Measurements from ENCODE around the gene NADK2. TPM values are rescaled to one million over a fixed set of nuclear protein-coding genes. Genes with fewer than 3 reads are reported as not detected.
A peak's percentile ranks its signal among the peaks of the same experiment; 100 is the strongest.

NADK2 gene
- total RNA-seq, 1 donor from 2014 or later: 26.4 TPM

GRCh38 chr5:36222620-36223019 is 19.1 kb downstream of the NADK2 start:
- Mint-ChIP-seq H3K27ac (ENCODE audit: unreplicated experiment) (no peak overlapping the region), H3K36me3 (ENCODE audit: unreplicated experiment) (peaks cover 12% of the 10 kb centered on the region), H3K9me3 (ENCODE audit: unreplicated experiment) (no peaks in the 10 kb centered on the region), H3K27me3 (ENCODE audit: unreplicated experiment) (no peaks in the 10 kb centered on the region), H3K4me1 (ENCODE audit: unreplicated experiment) (peaks cover 2% of the 10 kb centered on the region), H3K4me3 (ENCODE audit: unreplicated experiment) (no peak overlapping the region)
- DNase-seq (ENCODE audit: extremely low spot score, unreplicated experiment): no peak
- TF ChIP-seq, protein P1, sequence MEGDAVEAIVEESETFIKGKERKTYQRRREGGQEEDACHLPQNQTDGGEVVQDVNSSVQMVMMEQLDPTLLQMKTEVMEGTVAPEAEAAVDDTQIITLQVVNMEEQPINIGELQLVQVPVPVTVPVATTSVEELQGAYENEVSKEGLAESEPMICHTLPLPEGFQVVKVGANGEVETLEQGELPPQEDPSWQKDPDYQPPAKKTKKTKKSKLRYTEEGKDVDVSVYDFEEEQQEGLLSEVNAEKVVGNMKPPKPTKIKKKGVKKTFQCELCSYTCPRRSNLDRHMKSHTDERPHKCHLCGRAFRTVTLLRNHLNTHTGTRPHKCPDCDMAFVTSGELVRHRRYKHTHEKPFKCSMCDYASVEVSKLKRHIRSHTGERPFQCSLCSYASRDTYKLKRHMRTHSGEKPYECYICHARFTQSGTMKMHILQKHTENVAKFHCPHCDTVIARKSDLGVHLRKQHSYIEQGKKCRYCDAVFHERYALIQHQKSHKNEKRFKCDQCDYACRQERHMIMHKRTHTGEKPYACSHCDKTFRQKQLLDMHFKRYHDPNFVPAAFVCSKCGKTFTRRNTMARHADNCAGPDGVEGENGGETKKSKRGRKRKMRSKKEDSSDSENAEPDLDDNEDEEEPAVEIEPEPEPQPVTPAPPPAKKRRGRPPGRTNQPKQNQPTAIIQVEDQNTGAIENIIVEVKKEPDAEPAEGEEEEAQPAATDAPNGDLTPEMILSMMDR (IDR thresholded peaks at IDR 0.05): no peak

GRCh38 chr5:36217988-36218387 is 23.7 kb downstream of the NADK2 start:
- H3K4me1 Mint-ChIP-seq (ENCODE audit: unreplicated experiment): no peaks in the 10 kb centered on the region
- DNase-seq (ENCODE audit: extremely low spot score, unreplicated experiment): no peak
- H3K27me3 Mint-ChIP-seq (ENCODE audit: unreplicated experiment): no peaks in the 10 kb centered on the region
- H3K27ac Mint-ChIP-seq (ENCODE audit: unreplicated experiment): no peak overlapping the region
- H3K4me3 Mint-ChIP-seq (ENCODE audit: unreplicated experiment): no peak overlapping the region
- TF ChIP-seq, protein P1 (IDR thresholded peaks at IDR 0.05): no peak
- no peaks in the 10 kb centered on the region for H3K9me3 Mint-ChIP-seq (ENCODE audit: unreplicated experiment)
- peaks cover 27% of the 10 kb centered on the region for H3K36me3 Mint-ChIP-seq (ENCODE audit: unreplicated experiment)

GRCh38 chr5:36217567-36217966 is 24.2 kb downstream of the NADK2 start:
- H3K4me1 Mint-ChIP-seq (ENCODE audit: unreplicated experiment): no peaks in the 10 kb centered on the region
- TF ChIP-seq, protein P1 (IDR thresholded peaks at IDR 0.05): no peak
- no peaks in the 10 kb centered on the region for H3K9me3 Mint-ChIP-seq (ENCODE audit: unreplicated experiment)
- no peak for DNase-seq (ENCODE audit: extremely low spot score, unreplicated experiment)
- no peaks in the 10 kb centered on the region for H3K27me3 Mint-ChIP-seq (ENCODE audit: unreplicated experiment)
- H3K27ac Mint-ChIP-seq (ENCODE audit: unreplicated experiment): no peak overlapping the region
- H3K36me3 Mint-ChIP-seq (ENCODE audit: unreplicated experiment): peaks cover 31% of the 10 kb centered on the region
- H3K4me3 Mint-ChIP-seq (ENCODE audit: unreplicated experiment): no peak overlapping the region

- no peaks in the 10 kb centered on the region for H3K9me3 Mint-ChIP-seq (ENCODE audit: unreplicated experiment)
- no peak overlapping the region for H3K27ac Mint-ChIP-seq (ENCODE audit: unreplicated experiment)
- TF ChIP-seq, protein P1 (IDR thresholded peaks at IDR 0.05): no peak
- no peaks in the 10 kb centered on the region for H3K4me1 Mint-ChIP-seq (ENCODE audit: unreplicated experiment)
- no peaks in the 10 kb centered on the region for H3K27me3 Mint-ChIP-seq (ENCODE audit: unreplicated experiment)
- H3K4me3 Mint-ChIP-seq (ENCODE audit: unreplicated experiment): no peak overlapping the region
- H3K36me3 Mint-ChIP-seq (ENCODE audit: unreplicated experiment): peaks cover 32% of the 10 kb centered on the region
- DNase-seq (ENCODE audit: extremely low spot score, unreplicated experiment): no peak
These were observed 25.8 kb downstream of the NADK2 start for GRCh38 chr5:36215910-36216309.

DNA sequence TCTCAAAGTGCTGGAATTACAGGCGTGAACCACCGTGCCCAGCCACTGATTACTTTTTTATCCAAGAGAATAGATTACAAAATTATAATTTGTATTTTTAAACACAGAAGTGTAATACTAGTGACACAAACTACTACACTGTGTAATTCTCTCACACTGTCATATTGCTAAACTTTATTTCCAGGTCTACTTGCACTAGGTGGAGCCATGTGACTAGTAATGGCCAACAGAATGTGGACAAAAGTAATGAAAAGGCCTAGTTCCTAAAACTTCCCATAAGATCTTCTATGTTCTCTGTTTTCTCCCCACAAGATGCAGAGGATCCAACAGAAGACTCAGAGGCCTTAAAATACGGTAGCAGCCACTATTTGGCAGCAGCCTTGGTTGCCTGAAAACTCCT is 27.3 kb downstream of the NADK2 start:
- H3K4me1 Mint-ChIP-seq (ENCODE audit: unreplicated experiment): no peaks in the 10 kb centered on the region
- no peak for DNase-seq (ENCODE audit: extremely low spot score, unreplicated experiment)
- no peak overlapping the region for H3K27ac Mint-ChIP-seq (ENCODE audit: unreplicated experiment)
- no peak overlapping the region for H3K4me3 Mint-ChIP-seq (ENCODE audit: unreplicated experiment)
- H3K9me3 Mint-ChIP-seq (ENCODE audit: unreplicated experiment): no peaks in the 10 kb centered on the region
- no peaks in the 10 kb centered on the region for H3K27me3 Mint-ChIP-seq (ENCODE audit: unreplicated experiment)
- TF ChIP-seq, protein P1 (IDR thresholded peaks at IDR 0.05): peak; percentile 14
- peaks cover 29% of the 10 kb centered on the region for H3K36me3 Mint-ChIP-seq (ENCODE audit: unreplicated experiment)
